DMS79 treated with DMSO at 0.1 percent for 48 hours (cell line): ENCODE results near the gene ADGRD1.

ENCODE experiments used
- DNase-seq: peaks from one replicate; lab custom pipeline; 2025; lab: John Stamatoyannopoulos, UW

ADGRD1 gene

GRCh38 chr12:131137009-131137835 lies 183.5 kb downstream of the ADGRD1 start:
- DNase-seq = no peak

GRCh38 chr12:131137836-131138637 lies 184.3 kb downstream of the ADGRD1 start:
- peak; percentile 67 for DNase-seq

DNA sequence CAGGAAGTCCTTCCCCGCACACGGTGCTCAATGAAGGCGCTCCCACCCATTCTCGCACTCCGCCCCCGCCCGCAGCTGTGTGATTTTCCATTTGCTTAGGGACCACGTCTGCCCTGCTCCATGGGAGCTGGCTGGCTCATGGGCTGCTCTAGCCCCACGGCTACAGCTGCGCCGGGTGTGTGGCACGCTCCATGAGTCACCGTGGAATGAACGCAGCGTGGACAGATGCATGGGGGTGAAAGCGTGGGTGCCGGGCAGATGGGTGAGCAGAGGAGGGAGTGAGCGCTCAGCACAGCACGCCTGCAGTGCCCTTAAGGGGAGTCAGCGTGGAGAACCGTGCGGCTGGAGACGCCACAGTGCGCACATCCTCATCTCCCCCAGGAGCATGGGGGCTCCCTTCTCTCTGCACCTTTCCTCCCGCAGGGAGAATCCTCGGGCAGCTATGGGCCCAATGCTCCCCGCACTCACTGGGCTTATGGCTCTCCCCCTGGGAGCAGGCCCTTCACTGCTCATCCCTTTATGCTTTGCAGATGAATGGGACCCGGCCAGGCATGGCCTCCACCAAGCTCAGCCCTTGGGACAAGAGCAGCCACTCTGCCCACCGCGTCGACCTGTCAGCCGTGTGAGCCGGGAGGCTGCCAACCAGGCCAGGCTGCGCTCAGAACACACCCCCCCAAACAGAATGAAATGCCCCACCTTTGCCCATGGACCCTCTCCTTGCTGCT lies 185.1 kb downstream of the ADGRD1 start:
- no peak for DNase-seq

- no peak for DNase-seq
These were observed 185.8 kb downstream of the ADGRD1 start for GRCh38 chr12:131139363-131140068.

- no peak for DNase-seq
These were observed 186.3 kb downstream of the ADGRD1 start for GRCh38 chr12:131140069-131140435.

- no peak for DNase-seq
These were observed 187.0 kb downstream of the ADGRD1 start for GRCh38 chr12:131140697-131141096.

DNA sequence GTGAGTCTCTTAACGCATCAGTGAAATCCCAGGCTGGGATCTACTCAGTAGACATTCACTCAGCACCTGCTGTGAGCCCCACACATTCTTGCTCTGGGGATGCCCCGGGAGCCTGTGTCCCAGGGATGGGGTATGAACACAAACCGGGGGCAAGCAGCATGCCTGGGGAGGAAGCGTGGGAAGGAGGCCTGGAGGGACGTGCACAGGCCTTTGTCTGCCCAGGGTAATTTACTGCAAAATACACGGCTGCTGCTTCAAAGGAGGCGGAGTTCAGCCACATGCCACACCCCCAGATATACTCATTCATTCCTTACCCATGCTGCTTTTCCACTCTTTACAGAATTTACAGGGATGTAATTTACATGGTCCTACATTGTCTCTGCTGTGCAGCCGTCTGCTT lies 187.8 kb downstream of the ADGRD1 start:
- DNase-seq = no peak

DNA sequence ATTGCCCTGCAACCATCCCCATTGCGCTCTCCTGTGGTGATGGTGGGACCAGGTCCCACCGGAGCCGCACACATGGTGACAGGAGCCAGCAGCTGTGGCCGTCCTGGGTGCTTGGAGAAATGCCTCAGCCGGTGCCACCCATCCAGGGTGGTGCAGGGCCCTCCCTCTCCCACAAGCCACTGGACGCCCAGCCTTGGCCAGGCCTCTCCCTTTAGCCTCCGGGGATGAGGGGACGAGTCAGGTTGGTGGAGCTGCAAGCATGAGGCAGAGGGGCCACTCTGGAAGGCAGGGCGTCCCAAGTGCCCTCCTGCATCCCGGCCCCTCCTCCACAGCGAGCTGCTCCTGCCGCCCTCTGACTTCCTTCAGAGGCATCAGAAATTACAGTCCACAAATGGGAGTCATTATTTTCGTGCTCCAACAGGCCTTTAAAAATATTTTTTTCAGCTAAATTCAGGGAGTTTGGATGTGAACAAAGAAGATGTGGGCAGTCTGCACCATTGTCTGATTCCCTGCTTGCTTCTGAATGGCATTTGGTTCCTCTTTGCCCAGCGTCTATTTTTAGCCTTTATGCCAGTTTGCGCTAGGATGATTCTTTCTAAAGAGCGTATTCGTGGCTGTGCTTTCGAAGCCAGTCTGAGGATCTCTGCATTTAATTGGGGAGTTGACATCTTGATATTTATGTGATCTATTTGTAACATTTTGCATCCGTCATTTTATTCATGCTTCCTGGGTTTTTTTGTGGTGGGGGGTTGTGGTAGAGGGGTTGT lies 189.4 kb downstream of the ADGRD1 start:
- DNase-seq = no peak

- DNase-seq = no peak
These were observed 192.5 kb downstream of the ADGRD1 start for GRCh38 chr12:131146173-131146675.

GRCh38 chr12:131147293-131147692 lies 193.6 kb downstream of the ADGRD1 start:
- no peak for DNase-seq

DNA sequence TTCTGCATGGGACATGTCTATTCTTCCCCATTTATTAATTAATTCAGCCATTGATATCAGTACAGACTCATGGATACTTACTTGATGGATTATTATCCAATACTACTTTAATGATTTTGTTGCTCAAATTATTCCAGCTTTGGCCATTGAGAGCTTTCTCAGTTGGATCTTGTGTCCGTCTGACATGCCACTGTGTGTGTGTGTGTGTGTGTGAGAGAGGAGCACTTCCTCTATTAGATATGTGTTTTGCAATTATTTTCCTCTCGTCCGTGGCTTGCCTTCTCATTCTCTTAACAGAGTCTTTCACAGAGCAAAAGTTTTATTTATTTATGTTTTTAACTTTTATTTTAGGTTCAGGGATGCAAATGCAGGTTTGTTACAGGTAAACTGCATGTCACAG lies 194.2 kb downstream of the ADGRD1 start:
- no peak for DNase-seq

DNA sequence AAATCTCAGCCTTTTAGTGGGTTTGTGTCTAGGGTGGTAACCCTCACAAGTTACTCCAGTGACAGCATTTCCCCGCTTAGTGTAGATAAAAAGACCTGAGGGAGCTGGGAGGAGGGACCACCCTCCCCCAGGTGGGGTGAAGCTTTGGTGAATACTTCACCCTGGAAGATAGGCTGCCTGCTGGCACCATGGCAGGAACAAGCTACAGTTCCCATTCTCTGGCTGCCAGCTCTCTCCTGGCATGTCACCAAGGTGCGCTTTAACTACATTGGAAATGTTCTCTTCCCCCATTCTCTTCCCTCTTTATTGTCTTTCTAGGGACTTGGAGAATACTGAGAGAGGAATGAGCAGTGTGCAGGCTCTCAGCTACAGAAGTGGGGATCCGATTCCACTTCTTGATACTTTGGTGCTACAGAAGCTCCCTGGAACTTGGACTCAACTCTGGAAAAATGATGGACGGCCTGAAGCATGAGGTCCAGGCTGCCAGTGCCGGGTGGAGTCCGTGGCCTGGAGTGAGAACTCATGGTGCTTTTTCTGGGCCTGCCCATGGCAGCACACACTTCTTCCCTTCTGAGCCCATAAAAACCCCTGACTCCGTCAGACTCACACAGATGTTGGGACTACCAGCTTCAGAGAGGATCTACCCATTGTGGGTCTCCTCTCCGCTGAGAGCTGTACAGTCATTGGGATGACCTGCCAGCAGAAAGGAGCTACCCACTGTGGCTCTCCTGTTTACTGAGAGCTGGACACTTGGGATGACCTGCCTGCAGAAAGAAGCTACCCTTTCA lies 198.0 kb downstream of the ADGRD1 start:
- no peak for DNase-seq

GRCh38 chr12:131152587-131152986 lies 198.9 kb downstream of the ADGRD1 start:
- no peak for DNase-seq

GRCh38 chr12:131153016-131153415 lies 199.3 kb downstream of the ADGRD1 start:
- no peak for DNase-seq

DNA sequence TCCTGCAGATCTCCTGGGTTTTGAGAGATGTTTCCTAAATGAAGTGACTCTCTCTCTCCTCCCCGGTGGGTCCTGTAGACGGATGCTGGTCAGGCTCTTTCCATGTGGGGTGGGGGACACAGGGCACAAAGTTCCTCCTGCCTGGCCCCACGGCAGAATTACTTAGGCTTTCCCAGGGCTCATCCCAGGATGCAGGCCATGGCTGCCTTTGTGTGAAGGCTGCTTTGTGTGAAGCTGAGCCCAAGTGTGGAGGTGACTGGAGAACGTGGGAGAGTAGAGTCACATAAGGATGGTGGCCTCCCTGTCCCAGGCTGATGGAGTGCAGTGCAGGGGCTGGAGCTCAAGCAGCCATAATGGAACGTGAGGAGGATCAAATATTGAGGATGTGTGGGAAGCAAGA lies 200.2 kb downstream of the ADGRD1 start:
- no peak for DNase-seq

GRCh38 chr12:131155131-131155530 lies 201.4 kb downstream of the ADGRD1 start:
- DNase-seq = no peak

- DNase-seq = no peak
These were observed 204.0 kb downstream of the ADGRD1 start for GRCh38 chr12:131157743-131158142.

DNA sequence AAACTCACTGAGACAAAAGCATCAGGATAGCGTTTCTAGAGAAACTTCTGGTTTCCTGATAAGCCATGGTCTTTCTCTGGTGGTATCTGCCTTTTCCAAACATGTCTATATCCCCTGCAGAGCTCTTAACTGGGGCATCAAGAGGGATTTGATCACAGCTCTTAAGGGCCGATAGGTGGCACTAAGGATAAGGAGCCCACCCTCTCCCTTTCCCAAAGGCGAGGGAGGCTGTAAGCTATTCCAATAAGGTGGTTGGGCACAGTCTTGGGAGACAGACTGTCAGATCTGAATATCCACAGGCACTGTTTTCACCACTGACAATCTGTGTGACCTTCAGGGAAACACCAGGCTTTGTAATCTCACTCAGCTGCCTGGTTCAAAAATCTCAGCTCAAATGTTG lies 206.0 kb downstream of the ADGRD1 start:
- no peak for DNase-seq

DNA sequence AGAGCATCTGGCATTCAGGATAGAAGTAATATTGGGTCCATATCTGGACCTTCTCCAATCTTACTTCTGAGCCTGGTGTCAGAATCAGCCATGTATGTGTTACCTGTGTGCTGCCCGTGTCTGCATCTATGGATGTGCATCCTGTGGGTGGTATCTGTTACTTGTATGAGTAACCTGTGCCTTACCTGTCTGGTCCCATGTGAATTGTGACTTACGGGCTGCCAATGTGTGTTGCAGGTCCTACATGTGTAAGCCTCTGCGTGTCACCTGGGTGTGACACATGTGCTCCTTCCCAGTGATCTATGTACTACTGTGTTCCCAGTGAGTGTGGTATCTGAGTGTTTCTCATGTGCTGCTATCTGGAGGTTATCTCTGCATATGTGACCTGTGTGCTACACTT lies 208.4 kb downstream of the ADGRD1 start:
- no peak for DNase-seq

- DNase-seq = no peak
These were observed 209.6 kb downstream of the ADGRD1 start for GRCh38 chr12:131163189-131163738.
